B cell (primary cell): ENCODE data around the gene APOD. TPM values are rescaled to one million over a fixed set of nuclear protein-coding genes. Genes with fewer than 3 reads are reported as not detected.

Experiments
- ATAC-seq: fragments of 200-7000 bp; cut with Tn5 transposase; one replicate; pipeline ENCODE4 v1.10.0; 2021; ENCODE audit warnings: low read depth, mild to moderate bottlenecking, moderate number of reproducible peaks, moderate library complexity
- CTCF ChIA-PET: fragments of 350-600 bp; sonication (Branson Sonifier 250); formaldehyde crosslinking; loops from one replicate; lab custom pipeline; 2021; ENCODE audit warnings: antibody characterized with exemption, inconsistent platforms; lab: Charles Lee
- POLR2A ChIA-PET: fragments of 350-600 bp; sonication (Branson Sonifier 250); formaldehyde crosslinking; loops from one replicate; lab custom pipeline; 2021; ENCODE audit warnings: antibody characterized with exemption; lab: Charles Lee
- DNase-seq: peaks from one replicate; pipeline ENCODE4 v3.0.0; 2013
- H2AFZ ChIP-seq: 2 replicates; pipeline ENCODE4 v1.6.1; 2012; ENCODE audit warnings: mild to moderate bottlenecking, low read depth, low read length; ENCODE audit not compliant: insufficient read depth, poor library complexity, severe bottlenecking
- H3K27ac ChIP-seq, 2 donors: 1 replicate in 1 of 2; 2 replicates in 1 of 2; pipeline ENCODE4 v1.5.1; 2012 to 2013; ENCODE audit warnings: low read length in 2 of 2, mild to moderate bottlenecking in 2 of 2, moderate library complexity in 1 of 2
- H3K27me3 ChIP-seq, 4 experiments: fragments of 200-600 bp in 1 of 4; sonication (generic) in 1 of 4; replicated peaks in 1 of 4; 1 replicate in 2 of 4; 2 replicates in 2 of 4; pipeline versions ENCODE4 v1.6.1 to v1.7.0; 2013 to 2016; ENCODE audit warnings: low read length in 3 of 4, mild to moderate bottlenecking in 2 of 4, mixed read lengths in 1 of 4, moderate library complexity in 1 of 4; ENCODE audit not compliant: insufficient read depth in 4 of 4, control insufficient read depth in 3 of 4; ENCODE audit errors: control extremely low read depth in 1 of 4
- H3K36me3 ChIP-seq, 2 experiments: replicated peaks in 1 of 2; 1 replicate in 1 of 2; 2 replicates in 1 of 2; pipeline versions ENCODE4 v1.6.1 to v1.7.1; 2013; ENCODE audit warnings: low read length in 1 of 2; ENCODE audit not compliant: insufficient read depth in 2 of 2, control insufficient read depth in 1 of 2; ENCODE audit errors: control extremely low read depth in 1 of 2, extremely low read depth in 1 of 2
- H3K4me1 ChIP-seq, 2 donors: fragments of 200-600 bp in 1 of 2; sonication (generic) in 1 of 2; 1 replicate in 1 of 2; 2 replicates in 1 of 2; pipeline versions ENCODE4 v1.5.1 to v1.6.1; 2013 to 2017; ENCODE audit warnings: low read length in 2 of 2; ENCODE audit not compliant: control insufficient read depth in 2 of 2, insufficient read depth in 2 of 2
- H3K4me2 ChIP-seq: replicated peaks from 2 replicates; pipeline ENCODE3; 2012; ENCODE audit warnings: mild to moderate bottlenecking, low read depth, low read length; ENCODE audit not compliant: poor library complexity, severe bottlenecking
- H3K4me3 ChIP-seq, 5 experiments: fragments of 200-600 bp in 1 of 5; sonication (generic) in 1 of 5; 1 replicate in 3 of 5; 2 replicates in 2 of 5; pipeline versions ENCODE4 v1.5.1 to v1.7.0; 2011 to 2016; ENCODE audit warnings: low read length in 4 of 5, mild to moderate bottlenecking in 4 of 5, low read depth in 2 of 5, control low read depth in 1 of 5, moderate library complexity in 1 of 5; ENCODE audit not compliant: insufficient read depth in 1 of 5; ENCODE audit errors: control extremely low read depth in 1 of 5, extremely low read depth in 1 of 5
- H3K79me2 ChIP-seq: fragments of 200-600 bp; sonication (generic); one replicate; pipeline ENCODE4 v1.6.0; 2016; ENCODE audit warnings: low read length; ENCODE audit not compliant: control insufficient read depth, insufficient read depth
- H3K9ac ChIP-seq: fragments of 200-600 bp; sonication (generic); 2 replicates; pipeline ENCODE4 v1.6.1; 2017; ENCODE audit warnings: mild to moderate bottlenecking, low read length, moderate library complexity
- H3K9me3 ChIP-seq, 3 donors: one replicate each; pipeline versions ENCODE4 v1.6.1 to v1.7.1; 2013; ENCODE audit warnings: low read length in 2 of 3; ENCODE audit not compliant: control insufficient read depth in 2 of 3, insufficient read depth in 1 of 3; ENCODE audit errors: control extremely low read depth in 1 of 3
- H4K20me1 ChIP-seq: 2 replicates; pipeline ENCODE4 v1.6.0; 2012; ENCODE audit warnings: mild to moderate bottlenecking, low read length; ENCODE audit not compliant: insufficient read depth, control insufficient read depth, poor library complexity, severe bottlenecking
- H3K27ac Mint-ChIP-seq: one replicate; pipeline ENCODE4 v1.8.0; 2021; ENCODE audit warnings: mixed read lengths
- H3K27me3 Mint-ChIP-seq: one replicate; pipeline ENCODE4 v1.8.0; 2021; ENCODE audit warnings: mixed read lengths
- H3K4me1 Mint-ChIP-seq: one replicate; pipeline ENCODE4 v1.8.0; 2021; ENCODE audit warnings: mixed read lengths
- H3K4me3 Mint-ChIP-seq: one replicate; pipeline ENCODE4 v1.8.0; 2021; ENCODE audit warnings: mixed read lengths
- H3K9me3 Mint-ChIP-seq: one replicate; pipeline ENCODE4 v1.8.0; 2022; ENCODE audit warnings: mixed read lengths; ENCODE audit not compliant: insufficient read depth
- EZH2 ChIP-seq: IDR thresholded peaks from 2 replicates; pipeline ENCODE4 v1.6.1; 2012; ENCODE audit warnings: borderline replicate concordance, low read depth, mild to moderate bottlenecking, moderate library complexity, low read length; ENCODE audit not compliant: insufficient read depth, poor library complexity, severe bottlenecking
- WGBS: methylation state at CpG from one replicate; pipeline ENCODE4 v1.1.5; 2013; ENCODE audit warnings: missing lambda C conversion rate; ENCODE audit not compliant: insufficient coverage; 5-methylcytosine and 5-hydroxymethylcytosine counted together
- intact Hi-C: fragments of 100-400 bp; cut with micrococcal nuclease; formaldehyde crosslinking; loops from one replicate; pipeline ENCODE4 v1.10.0; 2022
- polyA plus RNA-seq: library from polyadenylated mRNA; depleted of rRNA; stranded (reverse); fragments of >200 nt; gene quantifications from 2 replicates; pipeline ENCODE4 v1.2.3, GENCODE V29; 2012
- total RNA-seq, 2 donors: library from RNA; stranded (reverse); fragments of 120-200 nt in 1 of 2; gene quantifications; 1 replicate in 1 of 2; 2 replicates in 1 of 2; pipeline versions ENCODE4 v1.2.3 to v1.2.4, GENCODE V29; 2013 to 2022
- TF ChIP-seq, protein P1 (sequence below): fragments of 200-600 bp; IDR thresholded peaks from one replicate; pipeline ENCODE4 v1.8.0; 2022; ENCODE audit warnings: antibody characterized with exemption, mild to moderate bottlenecking

APOD gene
- total and polyA plus RNA-seq, 2 donors (not counting 1 experiment from before 2014, with no cell fraction given) = 0.59 TPM; not detected in 1

DNA sequence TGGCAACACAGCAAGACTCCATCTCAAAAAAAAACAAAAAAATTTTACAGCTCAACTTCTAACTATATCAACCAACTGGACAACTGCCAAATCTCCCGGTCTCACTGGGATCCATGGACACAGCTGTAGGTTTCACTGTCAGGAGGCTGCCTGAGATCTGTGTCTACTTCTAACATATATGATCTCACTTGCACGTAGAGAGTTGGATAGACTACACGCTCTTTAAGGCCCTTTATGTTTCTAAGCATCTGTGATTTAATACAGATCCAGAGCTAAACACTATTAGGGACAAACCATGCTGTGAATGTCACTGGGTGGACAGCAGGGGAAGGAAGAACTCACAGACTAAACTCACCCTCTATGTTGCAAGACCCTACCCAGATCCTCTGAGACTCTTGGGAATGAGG is 13.0 kb upstream of the APOD start:
- Histone ChIP-seq H2AFZ (no peak overlapping the region), H3K4me1 (no peaks in the 10 kb centered on the region), H3K27ac (no peak overlapping the region), H3K79me2 (no peaks in the 10 kb centered on the region), H3K4me3 (no peak overlapping the region), H3K9me3 (no peaks in the 10 kb centered on the region), H3K36me3 (no peaks in the 10 kb centered on the region), H3K9ac (no peak overlapping the region), H3K4me2 (no peak overlapping the region), H4K20me1 (no peaks in the 10 kb centered on the region), H3K27me3 (no peaks in the 10 kb centered on the region)
- intact Hi-C loops = no loop called here
- WGBS = 0% methylated on average over 1 of the region's 3 CpGs
- ChIA-PET POLR2A (no interaction called here), CTCF (no interaction called here)
- TF ChIP-seq, protein P1, sequence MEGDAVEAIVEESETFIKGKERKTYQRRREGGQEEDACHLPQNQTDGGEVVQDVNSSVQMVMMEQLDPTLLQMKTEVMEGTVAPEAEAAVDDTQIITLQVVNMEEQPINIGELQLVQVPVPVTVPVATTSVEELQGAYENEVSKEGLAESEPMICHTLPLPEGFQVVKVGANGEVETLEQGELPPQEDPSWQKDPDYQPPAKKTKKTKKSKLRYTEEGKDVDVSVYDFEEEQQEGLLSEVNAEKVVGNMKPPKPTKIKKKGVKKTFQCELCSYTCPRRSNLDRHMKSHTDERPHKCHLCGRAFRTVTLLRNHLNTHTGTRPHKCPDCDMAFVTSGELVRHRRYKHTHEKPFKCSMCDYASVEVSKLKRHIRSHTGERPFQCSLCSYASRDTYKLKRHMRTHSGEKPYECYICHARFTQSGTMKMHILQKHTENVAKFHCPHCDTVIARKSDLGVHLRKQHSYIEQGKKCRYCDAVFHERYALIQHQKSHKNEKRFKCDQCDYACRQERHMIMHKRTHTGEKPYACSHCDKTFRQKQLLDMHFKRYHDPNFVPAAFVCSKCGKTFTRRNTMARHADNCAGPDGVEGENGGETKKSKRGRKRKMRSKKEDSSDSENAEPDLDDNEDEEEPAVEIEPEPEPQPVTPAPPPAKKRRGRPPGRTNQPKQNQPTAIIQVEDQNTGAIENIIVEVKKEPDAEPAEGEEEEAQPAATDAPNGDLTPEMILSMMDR = no peak
- TF ChIP-seq EZH2 = no peak
- DNase-seq (no peak), ATAC-seq (no peak)
- H3K4me3 Mint-ChIP-seq = no peak overlapping the region
- H3K27me3 Mint-ChIP-seq = no peaks in the 10 kb centered on the region
- H3K9me3 Mint-ChIP-seq = no peaks in the 10 kb centered on the region
- no peak overlapping the region for H3K27ac Mint-ChIP-seq
- H3K4me1 Mint-ChIP-seq = peaks cover 5% of the 10 kb centered on the region

DNA sequence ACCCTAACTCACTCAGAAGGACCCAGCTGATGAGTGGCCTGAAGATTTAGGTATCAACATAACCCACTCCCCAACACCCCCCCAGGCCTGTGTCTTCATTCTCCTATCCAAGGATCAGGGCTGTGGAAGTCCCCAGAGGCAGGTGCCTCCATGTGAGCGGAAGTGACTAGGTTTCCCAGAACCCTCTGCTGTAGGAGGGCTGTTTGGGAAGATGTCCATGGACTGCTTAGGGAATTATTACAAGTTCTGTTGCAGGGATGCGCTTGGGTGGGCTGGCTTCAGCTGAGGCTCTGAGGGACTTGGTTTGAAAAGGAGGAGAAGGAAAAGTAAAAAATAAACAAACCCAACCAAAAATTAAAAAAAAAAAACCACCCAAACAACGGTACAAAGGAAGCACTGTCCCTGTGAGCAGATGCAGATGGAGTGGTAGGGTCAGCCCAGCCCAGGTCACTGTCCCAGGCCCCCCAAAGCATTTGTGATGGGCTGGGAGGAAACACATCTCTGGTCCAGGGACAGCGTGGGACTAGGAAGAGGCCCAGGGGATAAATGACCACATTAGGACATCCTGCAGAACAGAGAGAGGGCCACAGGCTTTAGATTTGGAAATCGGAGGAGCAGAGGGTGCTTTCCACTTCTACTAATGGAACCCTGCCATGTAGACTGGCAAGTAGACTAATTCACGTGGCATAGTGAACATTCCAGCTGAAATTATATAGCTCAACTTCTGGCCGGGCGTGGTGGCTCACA is 12.2 kb upstream of the APOD start:
- no peak for DNase-seq
- POLR2A ChIA-PET = no interaction called here
- TF ChIP-seq, protein P1 = no peak
- no peak for TF ChIP-seq EZH2

More for the DNA sequence above, 12.2 kb upstream of the APOD start:
- Mint-ChIP-seq H3K4me1 (peaks cover 5% of the 10 kb centered on the region), H3K4me3 (no peak overlapping the region), H3K9me3 (no peaks in the 10 kb centered on the region), H3K27ac (no peak overlapping the region), H3K27me3 (no peaks in the 10 kb centered on the region)
- H3K36me3 ChIP-seq = no peaks in the 10 kb centered on the region
- no peaks in the 10 kb centered on the region for H3K79me2 ChIP-seq
- no peak overlapping the region for H3K9ac ChIP-seq
- no peak overlapping the region for H3K4me3 ChIP-seq
- CTCF ChIA-PET = no interaction called here
- H3K9me3 ChIP-seq = peaks cover 0 to 2% (median 0%) of the 10 kb centered on the region in 3 donors
- no peaks in the 10 kb centered on the region for H3K27me3 ChIP-seq
- H4K20me1 ChIP-seq = no peaks in the 10 kb centered on the region
- H3K4me2 ChIP-seq = no peak overlapping the region
- ATAC-seq = no peak
- H3K4me1 ChIP-seq = no peaks in the 10 kb centered on the region
- intact Hi-C loops = no loop called here
- 86% methylated on average over 6 of the region's 8 CpGs for WGBS
- no peak overlapping the region for H3K27ac ChIP-seq
- H2AFZ ChIP-seq = no peak overlapping the region
